Measurements from ENCODE around the gene SIL1. TPM values are rescaled to one million over a fixed set of nuclear protein-coding genes. Genes with fewer than 3 reads are reported as not detected.

The SIL1 gene
- total and polyA plus RNA-seq, 8 donors, result 22.2 to 83.6 (median 33.4) TPM

DNA sequence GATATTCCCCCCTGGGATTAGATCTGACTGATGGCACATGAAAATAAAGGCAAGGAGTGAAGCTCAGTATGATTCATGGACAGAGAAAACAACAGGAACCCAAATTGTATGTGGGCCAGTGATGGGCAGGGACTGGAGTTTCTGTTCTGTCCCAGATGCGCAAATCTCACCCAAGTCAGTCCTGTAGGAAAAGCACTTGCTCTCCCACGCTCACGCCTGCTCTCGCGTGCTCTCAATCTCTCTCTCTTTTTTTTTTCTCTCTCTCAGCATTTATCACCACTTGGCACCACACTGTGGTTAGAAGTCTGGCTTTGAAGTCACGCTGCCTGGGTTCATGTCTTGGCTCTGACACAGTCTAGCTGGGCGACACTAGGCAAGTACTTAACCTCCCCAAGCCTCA is 216.6 kb downstream of the SIL1 start:
- Histone ChIP-seq H3K9me3 (no peaks in the 10 kb centered on the region), H3K4me1 (peaks cover 0 to 28% (median 8%) of the 10 kb centered on the region in 4 donors), H3K4me3 (no peak overlapping the region), H3K36me3 (peaks cover 0 to 3% (median 0%) of the 10 kb centered on the region in 4 donors), H3K27ac (no peak overlapping the region), H3K27me3 (no peaks in the 10 kb centered on the region)
- TF ChIP-seq POLR2AphosphoS5 (IDR thresholded peaks at IDR 0.05), result no peak
- DNase-seq, result no peak
- 56 to 82% (median 72%) methylated on average over 7 of the region's 7 CpGs for WGBS, 5 donors
- intact Hi-C loops (cut with DNase I; ENCODE audit: low total_unique reads), result no loop called here

DNA sequence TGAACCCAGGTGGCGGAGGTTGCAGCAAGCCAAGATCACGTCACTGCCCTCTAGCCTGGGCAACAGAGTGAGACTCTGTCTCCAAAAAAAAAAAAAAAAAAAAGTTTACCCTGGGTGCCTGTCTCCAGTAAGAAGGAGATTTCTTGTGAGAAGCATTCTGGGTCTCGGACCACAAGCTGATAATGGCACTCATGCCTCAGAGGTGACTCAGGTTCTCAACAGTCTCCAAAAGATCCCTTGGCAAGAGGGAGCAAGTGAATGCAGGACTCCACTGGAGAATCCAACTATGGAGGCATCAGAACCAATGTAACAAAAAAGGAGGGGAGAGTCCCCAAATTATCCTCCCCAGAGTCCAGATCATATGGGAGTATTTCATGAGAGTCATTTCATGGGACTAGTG is 217.0 kb downstream of the SIL1 start:
- H3K27me3 ChIP-seq, result no peaks in the 10 kb centered on the region
- H3K36me3 ChIP-seq, result peaks cover 0 to 3% (median 0%) of the 10 kb centered on the region in 4 donors
- intact Hi-C loops (cut with DNase I; ENCODE audit: low total_unique reads), result no loop called here
- DNase-seq, result no peak
- TF ChIP-seq, protein P1, sequence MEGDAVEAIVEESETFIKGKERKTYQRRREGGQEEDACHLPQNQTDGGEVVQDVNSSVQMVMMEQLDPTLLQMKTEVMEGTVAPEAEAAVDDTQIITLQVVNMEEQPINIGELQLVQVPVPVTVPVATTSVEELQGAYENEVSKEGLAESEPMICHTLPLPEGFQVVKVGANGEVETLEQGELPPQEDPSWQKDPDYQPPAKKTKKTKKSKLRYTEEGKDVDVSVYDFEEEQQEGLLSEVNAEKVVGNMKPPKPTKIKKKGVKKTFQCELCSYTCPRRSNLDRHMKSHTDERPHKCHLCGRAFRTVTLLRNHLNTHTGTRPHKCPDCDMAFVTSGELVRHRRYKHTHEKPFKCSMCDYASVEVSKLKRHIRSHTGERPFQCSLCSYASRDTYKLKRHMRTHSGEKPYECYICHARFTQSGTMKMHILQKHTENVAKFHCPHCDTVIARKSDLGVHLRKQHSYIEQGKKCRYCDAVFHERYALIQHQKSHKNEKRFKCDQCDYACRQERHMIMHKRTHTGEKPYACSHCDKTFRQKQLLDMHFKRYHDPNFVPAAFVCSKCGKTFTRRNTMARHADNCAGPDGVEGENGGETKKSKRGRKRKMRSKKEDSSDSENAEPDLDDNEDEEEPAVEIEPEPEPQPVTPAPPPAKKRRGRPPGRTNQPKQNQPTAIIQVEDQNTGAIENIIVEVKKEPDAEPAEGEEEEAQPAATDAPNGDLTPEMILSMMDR (IDR thresholded peaks at IDR 0.05), result no peak
- TF ChIP-seq EP300 (IDR thresholded peaks at IDR 0.05), result no peak
- no peak for TF ChIP-seq POLR2A (IDR thresholded peaks at IDR 0.05)
- TF ChIP-seq POLR2AphosphoS5 (IDR thresholded peaks at IDR 0.05), result no peak
- 83 to 95% (median 93%) methylated on average over 3 of the region's 3 CpGs for WGBS, 5 donors
- H3K27ac ChIP-seq, result no peak overlapping the region
- peaks cover 0 to 28% (median 8%) of the 10 kb centered on the region in 4 donors for H3K4me1 ChIP-seq
- no peak overlapping the region for H3K4me3 ChIP-seq
- H3K9me3 ChIP-seq, result no peaks in the 10 kb centered on the region

DNA sequence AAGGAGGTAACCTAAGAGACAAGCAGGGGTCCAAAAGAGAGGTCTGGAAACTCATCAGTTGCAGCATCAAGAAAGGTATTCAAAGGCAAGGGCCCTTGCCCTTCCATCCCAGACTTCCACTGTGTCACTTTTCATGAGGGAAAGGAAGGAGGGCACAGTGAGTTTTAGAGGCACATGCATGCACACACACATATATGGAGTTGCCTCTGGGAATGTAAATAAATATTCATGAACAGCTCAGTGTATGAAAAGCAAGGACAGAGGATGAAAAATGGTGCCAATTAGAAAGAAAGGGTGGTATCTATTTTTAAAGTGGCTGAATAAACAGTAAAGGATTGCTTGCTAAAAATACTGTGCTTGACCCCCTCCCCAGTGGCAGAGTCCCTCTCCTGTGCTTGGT is 217.7 kb downstream of the SIL1 start:
- intact Hi-C loops (cut with DNase I; ENCODE audit: low total_unique reads), result no loop called here
- no peak for TF ChIP-seq EP300 (IDR thresholded peaks at IDR 0.05)
- no peak for TF ChIP-seq POLR2A (IDR thresholded peaks at IDR 0.05)
- TF ChIP-seq, protein P1 (IDR thresholded peaks at IDR 0.05), result no peak
- TF ChIP-seq POLR2AphosphoS5 (IDR thresholded peaks at IDR 0.05), result no peak

DNA sequence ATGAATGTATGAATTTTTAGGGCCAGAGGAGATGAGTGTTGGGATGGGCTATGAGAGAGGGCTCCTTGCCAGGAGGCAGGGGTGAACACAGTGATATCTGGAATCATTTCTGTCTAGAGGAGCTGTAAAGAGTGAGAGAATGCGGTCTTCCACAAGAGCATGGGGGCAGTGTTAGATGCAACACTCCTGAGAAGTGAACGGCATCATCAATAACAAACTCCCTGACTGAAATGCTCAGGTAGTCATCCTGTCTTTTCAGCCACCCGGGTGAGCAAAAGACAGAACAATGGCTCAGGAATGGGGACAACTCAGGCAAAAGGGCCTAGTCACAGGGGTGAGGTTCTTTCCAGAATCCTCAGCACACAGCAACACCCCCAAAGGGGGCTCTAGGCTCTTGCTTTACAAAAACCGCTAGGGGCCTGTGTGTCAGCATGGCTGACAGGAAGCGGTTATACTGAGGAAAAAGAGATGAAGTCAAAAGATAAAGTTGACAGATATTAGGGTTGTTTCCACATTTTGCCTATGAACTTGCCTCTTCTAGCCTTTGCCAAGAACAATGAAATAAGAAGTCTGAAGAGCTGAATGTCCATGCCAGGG is 218.4 kb downstream of the SIL1 start:
- intact Hi-C loops (cut with DNase I; ENCODE audit: low total_unique reads), result no loop called here
- Histone ChIP-seq H3K9me3 (no peaks in the 10 kb centered on the region), H3K27me3 (no peaks in the 10 kb centered on the region), H3K4me1 (peaks cover 0 to 27% (median 12%) of the 10 kb centered on the region in 4 donors), H3K27ac (no peak overlapping the region), H3K36me3 (peaks cover 0 to 3% (median 0%) of the 10 kb centered on the region in 4 donors), H3K4me3 (no peak overlapping the region)
- DNase-seq, result no peak
- TF ChIP-seq EP300 (IDR thresholded peaks at IDR 0.05) (no peak), POLR2AphosphoS5 (IDR thresholded peaks at IDR 0.05) (no peak), POLR2A (IDR thresholded peaks at IDR 0.05) (no peak)
- TF ChIP-seq, protein P1 (IDR thresholded peaks at IDR 0.05), result no peak
- WGBS, 5 donors, result 80 to 93% (median 82%) methylated on average over 5 of the region's 5 CpGs

More for the DNA sequence above, 217.7 kb downstream of the SIL1 start:
- H3K36me3 ChIP-seq, result peaks cover 0 to 3% (median 0%) of the 10 kb centered on the region in 4 donors
- H3K27me3 ChIP-seq, result no peaks in the 10 kb centered on the region
- H3K9me3 ChIP-seq, result no peaks in the 10 kb centered on the region
- no peak for DNase-seq
- no peak overlapping the region for H3K27ac ChIP-seq
- peaks cover 0 to 27% (median 8%) of the 10 kb centered on the region in 4 donors for H3K4me1 ChIP-seq
- no peak overlapping the region for H3K4me3 ChIP-seq

DNA sequence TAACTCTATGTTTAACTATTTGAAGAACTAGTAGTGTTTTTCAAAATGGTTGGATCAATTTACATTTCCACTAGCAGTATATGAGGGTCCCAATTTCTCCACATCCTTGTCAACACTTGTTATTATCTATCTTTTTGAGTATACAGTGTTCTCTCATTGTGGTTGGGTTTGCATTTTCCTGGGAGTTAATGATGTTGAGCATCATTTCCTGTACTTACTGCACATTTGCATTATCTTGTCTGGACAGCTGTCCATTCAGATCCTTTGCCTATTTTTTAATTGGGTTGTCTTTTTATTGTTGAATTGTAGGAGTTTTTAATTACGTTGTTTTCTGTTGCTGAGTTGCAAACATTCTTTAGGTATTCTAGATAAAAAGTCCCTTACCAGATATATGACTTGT is 219.6 kb downstream of the SIL1 start:
- H3K36me3 ChIP-seq, result peaks cover 0 to 1% (median 0%) of the 10 kb centered on the region in 4 donors
- intact Hi-C loops (cut with DNase I; ENCODE audit: low total_unique reads), result no loop called here
- H3K4me1 ChIP-seq, result peaks cover 8 to 35% (median 22%) of the 10 kb centered on the region in 4 donors
- H3K9me3 ChIP-seq, result no peaks in the 10 kb centered on the region
- H3K4me3 ChIP-seq, result no peak overlapping the region
- no peak overlapping the region for H3K27ac ChIP-seq
- TF ChIP-seq POLR2AphosphoS5 (IDR thresholded peaks at IDR 0.05) (no peak), EP300 (IDR thresholded peaks at IDR 0.05) (no peak), POLR2A (IDR thresholded peaks at IDR 0.05) (no peak)
- TF ChIP-seq, protein P1 (IDR thresholded peaks at IDR 0.05), result no peak
- no peaks in the 10 kb centered on the region for H3K27me3 ChIP-seq
- DNase-seq, result no peak
- WGBS, 5 donors, result 85 to 95% (median 94%) methylated on average over 1 of the region's 1 CpG
